ENCODE results near the gene HOXA6. TPM values are rescaled to one million over a fixed set of nuclear protein-coding genes. Genes with fewer than 3 reads are reported as not detected.

The HOXA6 gene
- total and polyA plus RNA-seq, 2 donors (not counting 3 experiments of a cell fraction or from before 2014, with no cell fraction given), result 10.0 to 20.7 TPM

DNA sequence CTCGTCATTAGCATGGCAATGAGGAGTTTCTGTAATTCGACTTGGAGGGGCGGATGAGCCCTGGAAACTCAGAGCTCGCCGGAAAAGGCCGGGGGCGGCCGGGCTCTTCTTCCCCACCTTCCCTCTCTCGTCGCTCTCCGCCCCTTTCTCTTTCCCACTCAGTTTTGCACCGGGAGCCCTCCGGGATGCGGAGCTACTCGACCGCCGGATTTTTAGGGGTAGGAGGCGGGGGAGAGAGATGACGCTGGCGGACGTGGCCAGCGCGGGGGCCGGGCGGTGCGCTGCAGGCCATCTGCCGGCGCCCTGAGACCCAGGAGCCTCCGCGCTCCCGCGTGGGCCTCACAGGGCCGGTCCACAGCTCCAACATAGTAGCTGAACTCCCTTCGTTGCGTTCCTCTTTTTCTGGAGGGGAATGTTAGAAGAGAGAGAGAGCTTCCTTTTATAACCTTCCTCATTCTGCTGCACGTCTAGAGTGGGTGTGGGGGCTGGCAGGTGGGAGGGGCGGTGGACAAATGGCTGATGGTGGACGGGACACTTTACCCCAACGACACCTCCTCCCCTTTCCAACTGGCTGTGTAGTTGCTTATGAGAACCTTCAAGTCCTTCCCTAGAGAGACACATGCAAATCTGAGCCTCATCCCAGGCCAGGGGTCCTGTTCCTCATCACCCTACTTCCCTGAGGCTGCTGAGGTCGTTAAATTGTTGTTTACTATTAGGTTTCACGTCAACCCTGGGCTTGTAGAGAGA, 50.6 kb downstream of the HOXA6 start:
- Histone ChIP-seq H3K79me2 (ENCODE audit: control insufficient read depth, insufficient read depth, low read length) (peaks cover 67% of the 10 kb centered on the region), H3K27me3 (ENCODE audit: control insufficient read depth in 2 of 2, insufficient read depth in 2 of 2, low read length in 2 of 2) (no peaks in the 10 kb centered on the region)

DNA sequence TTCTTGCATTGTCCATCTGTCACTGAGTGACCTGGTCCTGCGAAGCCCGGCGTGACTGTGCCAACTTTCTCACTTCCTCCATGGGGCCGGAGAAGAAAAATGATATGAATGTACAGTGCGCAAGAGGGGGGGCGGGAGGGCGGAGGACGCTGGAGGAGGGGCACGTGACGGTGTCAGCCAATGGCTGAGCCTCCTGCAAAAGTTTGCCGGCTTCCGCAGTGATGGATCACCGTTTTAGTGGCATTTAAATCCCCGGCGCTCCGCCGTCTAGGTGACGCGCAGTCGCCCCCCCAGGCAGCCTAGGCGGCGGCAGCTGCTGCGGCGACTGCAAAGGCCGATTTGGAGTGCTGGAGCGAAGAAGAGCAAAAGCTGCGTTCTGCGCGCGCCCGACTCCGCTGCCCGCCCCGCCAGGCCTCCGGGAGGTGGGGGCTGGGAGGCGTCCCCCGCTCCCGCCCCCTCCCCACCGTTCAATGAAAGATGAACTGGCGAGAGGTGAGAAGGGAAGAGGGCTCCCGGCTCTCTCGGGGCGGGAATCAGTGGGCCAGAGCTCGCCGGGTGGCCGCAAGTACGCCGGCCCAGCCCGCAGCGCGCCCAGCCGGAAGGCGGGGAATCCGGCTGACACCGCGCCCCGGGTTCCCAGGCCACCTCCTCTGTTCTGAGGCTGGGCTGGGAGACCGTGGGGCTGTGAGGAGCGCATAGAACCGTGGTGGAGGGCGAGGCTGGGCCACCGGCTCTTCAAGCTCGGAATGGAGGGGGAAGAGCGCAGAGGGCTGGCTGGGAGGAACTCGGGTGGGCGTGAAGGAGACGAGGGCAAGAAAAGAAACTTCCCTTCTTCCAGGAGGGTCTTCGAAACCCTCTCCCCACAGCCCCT, 51.4 kb downstream of the HOXA6 start, which contains the start of gene HOXA1:
Gene HOXA1 (minus strand): TSS at position 104 of the 871 bp plus-strand sequence. CDS start 88 bp downstream, at position 16.
- peak; percentile 95 for DNase-seq (ENCODE audit: low read depth, low spot score)
- Histone ChIP-seq H2AFZ (ENCODE audit: low read depth, low read length) (peak within 1 kb of the TSS; percentile 56), H3K36me3 (ENCODE audit: control insufficient read depth in 2 of 2, extremely low read depth in 1 of 2, insufficient read depth in 2 of 2, low read length in 2 of 2) (peaks cover 0 to 3% of the 10 kb centered on the region in 2 experiments), H3K9ac (replicated peaks; ENCODE audit: extremely low read depth, insufficient read depth, low read length) (peak within 1 kb of the TSS; percentile 90), H3K4me2 (ENCODE audit: insufficient read depth, low read length) (peak within 1 kb of the TSS; percentile 74), H3K9me1 (replicated peaks; ENCODE audit: control insufficient read depth, extremely low read depth, insufficient read depth, low read length) (no peaks in the 10 kb centered on the region), H3K79me2 (ENCODE audit: control insufficient read depth, insufficient read depth, low read length) (peaks cover 59% of the 10 kb centered on the region), H3K4me1 (ENCODE audit: control insufficient read depth, extremely low read depth, insufficient read depth, low read length) (peaks cover 48% of the 10 kb centered on the region), H3K4me3 (replicated peaks in 1 of 3; ENCODE audit: insufficient read depth in 1 of 3, low read depth in 1 of 3, low read length in 3 of 3) (peak within 1 kb of the TSS; percentile 80 to 92 (median 86)), H3K9me3 (replicated peaks; ENCODE audit: control insufficient read depth, insufficient read depth, low read length) (no peaks in the 10 kb centered on the region), H3K27ac (ENCODE audit: insufficient read depth, low read depth, low read length) (peak within 1 kb of the TSS; percentile 93), H3K27me3 (ENCODE audit: control insufficient read depth in 2 of 2, insufficient read depth in 2 of 2, low read length in 2 of 2) (no peaks in the 10 kb centered on the region), H4K20me1 (replicated peaks; ENCODE audit: control insufficient read depth, extremely low read depth, insufficient read depth, low read length) (no peaks in the 10 kb centered on the region)
- ChIA-PET POLR2A (interaction anchor here (0.6 to 1.2 kb wide), 4 partner anchors 13 to 39 kb away, joined by 3 to 7 read pairs (median 4); no protein-coding TSS in a partner anchor), CTCF (interaction anchor here (1.0 to 9.6 kb wide), 13 partner anchors 10 to 727 kb away, joined by 3 to 124 read pairs (median 4); partner anchors contain the start of gene HOXA5)
- intact Hi-C loops (cut with micrococcal nuclease), result loop anchor here (1.0 to 2.0 kb wide), 7 partner anchors 29 to 1240 kb away; partner anchors contain the start of genes HOXA4 and SKAP2
- peak; percentile 94 for FAIRE-seq
- TF ChIP-seq JUN (IDR thresholded peaks at IDR 0.05; ENCODE audit: borderline replicate concordance, insufficient read depth, insufficient read length, low read depth) (no peak), GATA2 (IDR thresholded peaks at IDR 0.05; ENCODE audit: insufficient read depth, insufficient read length, low read depth, low read length) (no peak), POLR2A (IDR thresholded peaks at IDR 0.05; ENCODE audit: low read depth, low read length) (peak; percentile 92), POLR2AphosphoS5 (IDR thresholded peaks at IDR 0.05; ENCODE audit: insufficient read depth, low read depth, low read length) (peak; percentile 82)
- TF ChIP-seq, protein P1, sequence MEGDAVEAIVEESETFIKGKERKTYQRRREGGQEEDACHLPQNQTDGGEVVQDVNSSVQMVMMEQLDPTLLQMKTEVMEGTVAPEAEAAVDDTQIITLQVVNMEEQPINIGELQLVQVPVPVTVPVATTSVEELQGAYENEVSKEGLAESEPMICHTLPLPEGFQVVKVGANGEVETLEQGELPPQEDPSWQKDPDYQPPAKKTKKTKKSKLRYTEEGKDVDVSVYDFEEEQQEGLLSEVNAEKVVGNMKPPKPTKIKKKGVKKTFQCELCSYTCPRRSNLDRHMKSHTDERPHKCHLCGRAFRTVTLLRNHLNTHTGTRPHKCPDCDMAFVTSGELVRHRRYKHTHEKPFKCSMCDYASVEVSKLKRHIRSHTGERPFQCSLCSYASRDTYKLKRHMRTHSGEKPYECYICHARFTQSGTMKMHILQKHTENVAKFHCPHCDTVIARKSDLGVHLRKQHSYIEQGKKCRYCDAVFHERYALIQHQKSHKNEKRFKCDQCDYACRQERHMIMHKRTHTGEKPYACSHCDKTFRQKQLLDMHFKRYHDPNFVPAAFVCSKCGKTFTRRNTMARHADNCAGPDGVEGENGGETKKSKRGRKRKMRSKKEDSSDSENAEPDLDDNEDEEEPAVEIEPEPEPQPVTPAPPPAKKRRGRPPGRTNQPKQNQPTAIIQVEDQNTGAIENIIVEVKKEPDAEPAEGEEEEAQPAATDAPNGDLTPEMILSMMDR (IDR thresholded peaks at IDR 0.05; ENCODE audit: extremely low read depth in 1 of 2, insufficient read depth in 1 of 2, low read depth in 1 of 2, low read length in 2 of 2), result peak in 1 of 2 donors; percentile 10
- TF ChIP-seq, protein P2, sequence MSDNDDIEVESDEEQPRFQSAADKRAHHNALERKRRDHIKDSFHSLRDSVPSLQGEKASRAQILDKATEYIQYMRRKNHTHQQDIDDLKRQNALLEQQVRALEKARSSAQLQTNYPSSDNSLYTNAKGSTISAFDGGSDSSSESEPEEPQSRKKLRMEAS (IDR thresholded peaks at IDR 0.05; ENCODE audit: insufficient read depth, insufficient read length), result peak; percentile 94
- TSS peak; percentile 13 for BruUV-seq (replicated peaks)
- dilution Hi-C loops (cut with MboI; ENCODE audit: extremely low pct_ligation_motif_present, low sequenced_read_pairs), result no loop called here

More for the DNA sequence above, 50.6 kb downstream of the HOXA6 start:
- H2AFZ ChIP-seq (ENCODE audit: low read depth, low read length), result no peak overlapping the region
- FAIRE-seq (peak; percentile 35), DNase-seq (ENCODE audit: low read depth, low spot score) (peak; percentile 53)
- dilution Hi-C loops (cut with MboI; ENCODE audit: extremely low pct_ligation_motif_present, low sequenced_read_pairs) (no loop called here), intact Hi-C loops (cut with micrococcal nuclease) (loop anchor here (1.0 to 2.0 kb wide), 6 partner anchors 33 to 1241 kb away; partner anchors contain the start of genes HOXA4 and SKAP2)
- H3K9me3 ChIP-seq (replicated peaks; ENCODE audit: control insufficient read depth, insufficient read depth, low read length), result no peaks in the 10 kb centered on the region
- CTCF ChIA-PET, result interaction anchor here (0.7 to 9.6 kb wide), 14 partner anchors 9 to 727 kb away, joined by 3 to 124 read pairs (median 4); partner anchors contain the start of gene HOXA5
- H3K4me3 ChIP-seq (replicated peaks in 1 of 3; ENCODE audit: insufficient read depth in 1 of 3, low read depth in 1 of 3, low read length in 3 of 3), result peak overlapping the region; percentile 80 to 92 (median 86)
- H4K20me1 ChIP-seq (replicated peaks; ENCODE audit: control insufficient read depth, extremely low read depth, insufficient read depth, low read length), result no peaks in the 10 kb centered on the region
- H3K27ac ChIP-seq (ENCODE audit: insufficient read depth, low read depth, low read length), result peak overlapping the region; percentile 93
- TF ChIP-seq, protein P2 (IDR thresholded peaks at IDR 0.05; ENCODE audit: insufficient read depth, insufficient read length), result no peak
- peak; percentile 53 for TF ChIP-seq POLR2A (IDR thresholded peaks at IDR 0.05; ENCODE audit: low read depth, low read length)
- H3K36me3 ChIP-seq (ENCODE audit: control insufficient read depth in 2 of 2, extremely low read depth in 1 of 2, insufficient read depth in 2 of 2, low read length in 2 of 2), result peaks cover 0 to 3% of the 10 kb centered on the region in 2 experiments
- peaks cover 50% of the 10 kb centered on the region for H3K4me1 ChIP-seq (ENCODE audit: control insufficient read depth, extremely low read depth, insufficient read depth, low read length)
- no peaks in the 10 kb centered on the region for H3K9me1 ChIP-seq (replicated peaks; ENCODE audit: control insufficient read depth, extremely low read depth, insufficient read depth, low read length)
- no TSS peak for BruUV-seq (replicated peaks)
- peak overlapping the region; percentile 90 for H3K9ac ChIP-seq (replicated peaks; ENCODE audit: extremely low read depth, insufficient read depth, low read length)
- peak overlapping the region; percentile 74 for H3K4me2 ChIP-seq (ENCODE audit: insufficient read depth, low read length)
- POLR2A ChIA-PET, result interaction anchor here (1.1 to 1.9 kb wide), 4 partner anchors 12 to 24 kb away, joined by 3 to 7 read pairs (median 4); no protein-coding TSS in a partner anchor

Measured in endothelial cell of umbilical vein (primary cell).